ENCODE measurements around the gene LSAMP. TPM values are rescaled to one million over a fixed set of nuclear protein-coding genes. Genes with fewer than 3 reads are reported as not detected.

The LSAMP gene
- polyA plus RNA-seq, 3 donors, result not detected

DNA sequence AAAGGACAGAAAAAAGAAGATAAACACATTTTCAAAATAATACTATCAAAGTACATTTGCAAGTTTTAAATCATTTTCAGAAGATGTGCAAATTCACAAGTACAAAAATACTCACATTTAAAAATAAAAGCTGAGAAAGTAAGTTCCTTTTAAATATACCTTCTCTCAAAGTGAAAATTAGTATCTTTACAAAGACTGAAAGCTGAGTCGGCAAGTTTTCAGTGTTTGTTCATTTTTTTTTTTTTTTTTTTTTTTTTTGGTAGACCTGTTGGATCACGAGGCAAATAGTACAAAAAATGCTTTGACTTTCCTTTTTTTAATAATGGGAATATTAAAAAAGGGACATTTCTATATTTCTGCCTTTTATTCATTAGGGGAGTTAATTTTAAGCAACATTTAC, 317.8 kb downstream of the LSAMP start:
- Histone ChIP-seq H3K36me3 (replicated peaks in 1 of 2; ENCODE audit: control insufficient read depth in 1 of 2, insufficient read depth in 2 of 2, low read length in 2 of 2) (no peaks in the 10 kb centered on the region), H3K79me2 (ENCODE audit: insufficient read depth, low read length) (no peaks in the 10 kb centered on the region), H3K27me3 (ENCODE audit: control insufficient read depth in 2 of 2, insufficient read depth in 2 of 2, low read length in 2 of 2) (no peaks in the 10 kb centered on the region), H4K20me1 (ENCODE audit: insufficient read depth, low read length) (no peaks in the 10 kb centered on the region), H3K4me1 (ENCODE audit: control insufficient read depth in 1 of 2, insufficient read depth in 2 of 2, low read length in 2 of 2) (no peaks in the 10 kb centered on the region), H3K4me2 (replicated peaks; ENCODE audit: extremely low read depth, low read length, poor library complexity, severe bottlenecking) (no peak overlapping the region), H3K9ac (ENCODE audit: insufficient read depth, low read length, poor library complexity, severe bottlenecking) (no peak overlapping the region), H3K27ac (ENCODE audit: low read depth in 1 of 2, low read length in 2 of 2) (no peak overlapping the region), H3K9me3 (replicated peaks in 1 of 2; ENCODE audit: control insufficient read depth in 1 of 2, insufficient read depth in 1 of 2, low read length in 2 of 2) (no peaks in the 10 kb centered on the region), H3K4me3 (replicated peaks in 1 of 3; ENCODE audit: low read depth in 2 of 3, low read length in 3 of 3) (no peak overlapping the region), H2AFZ (ENCODE audit: insufficient read depth, low read depth, low read length, poor library complexity, severe bottlenecking) (no peak overlapping the region)
- H3K27ac Mint-ChIP-seq, result no peak overlapping the region
- H3K4me3 Mint-ChIP-seq, result no peak overlapping the region
- TF ChIP-seq, protein P1, sequence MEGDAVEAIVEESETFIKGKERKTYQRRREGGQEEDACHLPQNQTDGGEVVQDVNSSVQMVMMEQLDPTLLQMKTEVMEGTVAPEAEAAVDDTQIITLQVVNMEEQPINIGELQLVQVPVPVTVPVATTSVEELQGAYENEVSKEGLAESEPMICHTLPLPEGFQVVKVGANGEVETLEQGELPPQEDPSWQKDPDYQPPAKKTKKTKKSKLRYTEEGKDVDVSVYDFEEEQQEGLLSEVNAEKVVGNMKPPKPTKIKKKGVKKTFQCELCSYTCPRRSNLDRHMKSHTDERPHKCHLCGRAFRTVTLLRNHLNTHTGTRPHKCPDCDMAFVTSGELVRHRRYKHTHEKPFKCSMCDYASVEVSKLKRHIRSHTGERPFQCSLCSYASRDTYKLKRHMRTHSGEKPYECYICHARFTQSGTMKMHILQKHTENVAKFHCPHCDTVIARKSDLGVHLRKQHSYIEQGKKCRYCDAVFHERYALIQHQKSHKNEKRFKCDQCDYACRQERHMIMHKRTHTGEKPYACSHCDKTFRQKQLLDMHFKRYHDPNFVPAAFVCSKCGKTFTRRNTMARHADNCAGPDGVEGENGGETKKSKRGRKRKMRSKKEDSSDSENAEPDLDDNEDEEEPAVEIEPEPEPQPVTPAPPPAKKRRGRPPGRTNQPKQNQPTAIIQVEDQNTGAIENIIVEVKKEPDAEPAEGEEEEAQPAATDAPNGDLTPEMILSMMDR (IDR thresholded peaks at IDR 0.05), result no peak
- DNase-seq, result no peak
- no peaks in the 10 kb centered on the region for H3K4me1 Mint-ChIP-seq
- H3K9me3 Mint-ChIP-seq, result peaks cover 0 to 3% (median 2%) of the 10 kb centered on the region in 7 donors
- peaks cover 0 to 2% (median 0%) of the 10 kb centered on the region in 3 donors for H3K27me3 Mint-ChIP-seq (ENCODE audit: low read depth in 3 of 3)
- intact Hi-C loops (cut with micrococcal nuclease), result no loop called here
- H3K36me3 Mint-ChIP-seq, result no peaks in the 10 kb centered on the region
- WGBS (ENCODE audit: insufficient coverage), result no CpG with 5 or more reads among the region's 2 CpGs

DNA sequence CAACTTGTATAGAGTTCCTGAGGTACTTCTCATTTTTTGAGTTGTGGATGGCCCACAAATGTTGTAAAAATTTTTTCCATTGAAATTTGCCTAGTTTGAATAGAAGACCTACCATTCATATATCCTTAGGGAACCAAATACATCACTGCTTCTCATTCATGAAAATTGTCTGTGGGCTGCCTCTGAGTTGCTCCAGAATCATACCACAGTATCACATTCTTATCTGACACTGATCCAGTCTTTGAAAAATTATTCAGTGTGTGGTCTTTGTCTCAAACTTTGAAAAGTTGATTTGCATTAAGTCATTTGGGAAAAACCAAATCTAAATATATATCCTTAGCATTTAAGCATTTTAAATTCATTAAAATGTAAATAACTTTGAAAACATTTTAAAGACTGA, 321.1 kb downstream of the LSAMP start:
- Mint-ChIP-seq H3K4me1 (no peaks in the 10 kb centered on the region), H3K27ac (no peak overlapping the region), H3K4me3 (no peak overlapping the region), H3K36me3 (no peaks in the 10 kb centered on the region), H3K27me3 (ENCODE audit: low read depth in 3 of 3) (no peaks in the 10 kb centered on the region), H3K9me3 (no peaks in the 10 kb centered on the region)
- DNase-seq, result no peak
- H3K4me1 ChIP-seq (ENCODE audit: control insufficient read depth in 1 of 2, insufficient read depth in 2 of 2, low read length in 2 of 2), result no peaks in the 10 kb centered on the region
- H3K9ac ChIP-seq (ENCODE audit: insufficient read depth, low read length, poor library complexity, severe bottlenecking), result no peak overlapping the region
- no peak overlapping the region for H3K27ac ChIP-seq (ENCODE audit: low read depth in 1 of 2, low read length in 2 of 2)
- H2AFZ ChIP-seq (ENCODE audit: insufficient read depth, low read depth, low read length, poor library complexity, severe bottlenecking), result no peak overlapping the region
- H3K4me2 ChIP-seq (replicated peaks; ENCODE audit: extremely low read depth, low read length, poor library complexity, severe bottlenecking), result no peak overlapping the region
- H3K79me2 ChIP-seq (ENCODE audit: insufficient read depth, low read length), result no peaks in the 10 kb centered on the region
- H3K27me3 ChIP-seq (ENCODE audit: control insufficient read depth in 2 of 2, insufficient read depth in 2 of 2, low read length in 2 of 2), result no peaks in the 10 kb centered on the region
- H3K4me3 ChIP-seq (replicated peaks in 1 of 3; ENCODE audit: low read depth in 2 of 3, low read length in 3 of 3), result no peak overlapping the region
- H3K9me3 ChIP-seq (replicated peaks in 1 of 2; ENCODE audit: control insufficient read depth in 1 of 2, insufficient read depth in 1 of 2, low read length in 2 of 2), result no peaks in the 10 kb centered on the region
- H4K20me1 ChIP-seq (ENCODE audit: insufficient read depth, low read length), result no peaks in the 10 kb centered on the region
- no peaks in the 10 kb centered on the region for H3K36me3 ChIP-seq (replicated peaks in 1 of 2; ENCODE audit: control insufficient read depth in 1 of 2, insufficient read depth in 2 of 2, low read length in 2 of 2)
- intact Hi-C loops (cut with micrococcal nuclease), result no loop called here
- TF ChIP-seq, protein P1 (IDR thresholded peaks at IDR 0.05), result no peak
